ENCODE data around the gene SLC8A1.

Gene SLC8A1

GRCh38 chr2:40386177-40386576 is 65.7 kb downstream of the SLC8A1 start:
- no peak for DNase-seq (ENCODE audit: low read depth)

DNA sequence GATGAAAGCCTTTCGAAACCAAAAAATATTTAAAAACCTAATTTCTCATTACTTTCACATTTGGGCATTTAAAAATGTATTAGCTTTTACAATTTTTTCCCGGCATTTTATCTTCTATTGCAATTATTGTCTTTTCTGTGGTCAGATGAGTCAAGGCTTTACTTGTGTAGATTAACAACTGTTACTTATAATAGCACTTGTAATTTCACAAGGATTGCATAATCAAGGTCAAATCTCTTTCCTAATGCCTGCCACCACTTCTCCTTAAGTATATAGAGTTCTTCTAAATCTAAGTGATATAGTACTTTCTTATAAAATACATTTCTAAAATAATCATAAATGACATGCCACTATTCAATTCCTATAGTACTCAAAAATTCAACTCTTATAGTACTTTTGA is 67.2 kb downstream of the SLC8A1 start:
- no peak for DNase-seq (ENCODE audit: low read depth)

DNA sequence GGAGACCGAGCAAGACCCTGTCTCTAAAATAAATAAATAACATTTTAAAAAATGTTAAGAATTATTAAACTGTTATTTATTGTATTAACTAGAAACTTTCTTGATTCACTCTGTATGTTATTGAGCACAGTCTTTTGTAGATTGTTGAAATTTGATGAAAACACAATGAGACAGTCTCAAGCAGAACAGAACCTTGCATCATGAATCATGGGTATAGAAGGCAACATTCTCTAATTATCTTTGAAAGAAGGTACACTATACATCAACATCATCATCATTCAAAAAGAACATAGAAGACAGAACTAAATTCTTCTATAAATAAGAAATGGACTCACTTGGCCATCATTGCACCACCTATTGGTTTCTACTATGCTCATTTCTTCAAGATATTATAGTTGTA is 67.7 kb downstream of the SLC8A1 start:
- DNase-seq (ENCODE audit: low read depth): no peak

DNA sequence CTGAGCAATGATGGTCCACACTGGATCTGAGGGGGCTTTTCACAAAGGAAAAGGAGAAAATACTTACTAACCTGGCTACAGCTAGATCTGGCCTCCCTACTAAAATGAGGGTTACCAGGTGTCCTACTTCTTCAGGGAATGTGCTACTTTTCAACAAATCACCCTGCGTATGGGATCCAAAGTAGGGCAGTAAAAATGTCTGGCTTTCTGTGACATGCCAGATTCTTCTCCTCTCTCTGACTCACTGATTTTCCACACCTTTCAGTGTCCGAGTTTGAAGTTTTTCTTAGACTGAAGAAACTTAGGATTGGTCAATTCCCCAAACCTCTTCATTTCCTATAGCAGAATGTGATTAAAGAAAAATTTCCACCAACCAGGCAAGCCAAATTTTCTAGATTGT is 71.2 kb downstream of the SLC8A1 start:
- no peak for DNase-seq (ENCODE audit: low read depth)

DNA sequence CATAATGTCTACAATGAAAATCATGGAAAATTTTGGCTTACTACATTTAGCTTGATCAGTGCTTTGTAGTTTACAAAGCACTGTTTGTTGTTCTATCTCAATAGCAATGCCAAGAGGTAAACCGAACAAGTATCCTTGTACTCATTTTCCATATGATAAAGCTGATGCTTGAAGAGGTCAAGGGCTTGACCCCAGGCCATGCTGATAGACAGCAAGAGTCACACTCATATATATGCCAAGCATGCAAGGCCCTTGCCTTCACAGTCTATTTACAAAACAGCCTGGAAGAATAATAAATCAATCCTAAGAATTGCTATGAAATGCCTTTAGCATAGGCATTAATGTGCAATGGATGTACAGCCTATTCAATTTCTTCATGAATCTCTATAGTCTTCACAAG is 71.8 kb downstream of the SLC8A1 start:
- no peak for DNase-seq (ENCODE audit: low read depth)

DNA sequence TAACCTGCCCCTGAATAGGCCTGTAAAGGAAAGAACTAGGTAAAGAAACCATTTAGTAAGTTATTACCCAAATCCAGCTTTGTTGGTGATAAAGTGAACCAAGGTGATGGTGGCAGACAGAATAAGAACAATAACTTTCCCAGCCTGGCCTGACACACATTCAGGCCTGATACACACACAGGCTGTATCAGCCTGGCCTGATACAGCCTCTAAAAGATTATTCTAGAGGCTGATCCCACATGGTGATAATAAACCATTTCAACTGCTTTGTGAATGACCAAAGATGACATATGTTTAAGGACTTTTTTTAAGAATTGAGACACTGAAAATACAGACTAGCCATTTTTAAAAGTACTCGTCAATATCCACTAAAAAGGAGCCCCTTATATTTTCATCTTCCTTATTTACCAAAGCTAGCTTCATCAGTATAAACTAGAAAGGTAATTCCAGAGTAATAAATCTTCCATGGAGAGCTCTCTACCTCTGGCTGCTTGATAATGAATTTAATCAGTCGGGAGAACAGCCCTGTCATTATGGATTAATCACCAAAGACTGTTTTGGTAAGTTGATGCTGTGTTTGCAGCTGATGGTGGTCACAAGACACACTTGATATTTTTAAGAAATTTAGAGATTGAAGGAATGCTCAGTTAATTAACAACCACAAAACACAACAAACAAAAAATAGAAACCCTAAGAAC is 77.2 kb downstream of the SLC8A1 start:
- DNase-seq (ENCODE audit: low read depth): no peak

GRCh38 chr2:40373111-40373510 is 78.8 kb downstream of the SLC8A1 start:
- no peak for DNase-seq (ENCODE audit: low read depth)

DNA sequence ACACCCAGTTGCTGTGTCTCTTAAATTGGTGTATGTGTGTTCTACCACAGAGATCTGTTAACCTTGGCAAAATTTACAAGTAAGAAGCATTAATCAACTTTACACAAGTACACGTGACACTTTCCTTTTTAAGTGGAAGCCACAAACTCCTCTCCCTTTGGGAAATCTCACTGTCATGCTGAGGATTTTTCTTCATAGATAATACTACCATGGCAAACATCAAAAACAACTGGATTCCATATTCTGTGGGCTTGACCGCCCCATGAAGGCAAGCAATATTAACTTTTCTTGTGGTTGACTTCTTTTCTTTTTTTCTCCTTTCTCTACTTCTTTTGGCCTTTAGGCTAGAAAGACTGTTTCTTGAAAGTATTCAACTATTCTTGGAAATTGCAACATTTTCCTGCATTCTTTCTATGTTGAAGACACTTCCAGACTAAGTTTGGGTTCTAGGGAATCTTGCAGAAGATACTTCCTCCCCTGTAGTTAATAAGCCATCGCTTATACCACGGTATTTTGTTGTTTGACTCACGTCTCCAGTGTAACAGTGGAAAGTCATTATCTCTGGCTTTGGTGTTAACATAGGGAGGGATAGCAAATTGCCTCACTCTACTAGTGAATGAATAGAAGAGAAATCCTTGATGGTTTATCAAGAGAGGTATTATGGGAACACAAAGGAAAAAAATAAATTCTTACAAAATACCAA is 79.5 kb downstream of the SLC8A1 start:
- no peak for DNase-seq (ENCODE audit: low read depth)

GRCh38 chr2:40371525-40372282 is 80.2 kb downstream of the SLC8A1 start:
- no peak for DNase-seq (ENCODE audit: low read depth)

- no peak for DNase-seq (ENCODE audit: low read depth)
Observed at GRCh38 chr2:40370007-40370395, 81.9 kb downstream of the SLC8A1 start.

- DNase-seq (ENCODE audit: low read depth): no peak
Observed at GRCh38 chr2:40369267-40370006, 82.5 kb downstream of the SLC8A1 start.

DNA sequence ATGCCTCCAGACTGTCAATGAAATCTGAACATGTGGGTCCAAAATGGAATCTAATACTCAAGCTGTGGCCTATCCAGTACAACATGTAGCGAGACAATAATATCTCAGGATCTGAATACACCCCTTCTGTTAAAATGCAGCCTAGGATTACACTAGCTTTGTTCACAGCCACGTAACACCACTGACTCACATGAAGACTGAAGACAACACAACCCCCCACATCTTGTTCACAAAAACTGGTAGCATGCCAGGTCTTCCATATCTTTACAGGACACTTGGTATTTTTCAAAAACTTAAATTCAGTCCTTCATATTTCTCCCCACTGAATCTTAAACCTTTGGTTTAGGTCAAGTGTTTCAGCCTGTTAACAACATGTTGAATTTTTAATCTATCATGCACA is 84.2 kb downstream of the SLC8A1 start:
- no peak for DNase-seq (ENCODE audit: low read depth)

DNA sequence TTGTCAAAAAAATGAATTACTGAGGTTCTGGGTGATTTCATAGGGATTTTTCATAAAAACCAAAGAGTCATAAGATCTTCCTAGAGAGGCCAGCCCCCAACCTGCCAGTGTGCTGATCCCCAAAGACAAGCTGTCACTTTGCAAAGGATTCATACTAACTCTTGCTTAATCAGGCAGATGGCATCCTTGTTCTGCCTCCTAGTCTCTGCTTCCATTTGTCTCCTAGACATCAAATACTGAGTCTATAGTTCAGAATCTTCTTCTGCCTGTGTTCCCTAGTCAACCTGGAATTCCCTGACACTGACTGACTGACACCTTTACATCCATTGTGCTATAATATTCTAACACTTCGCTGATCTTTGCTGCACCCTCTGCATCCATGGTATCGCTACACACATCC is 84.9 kb downstream of the SLC8A1 start:
- DNase-seq (ENCODE audit: low read depth): no peak

- DNase-seq (ENCODE audit: low read depth): no peak
Observed at GRCh38 chr2:40364151-40364874, 87.6 kb downstream of the SLC8A1 start.

- DNase-seq (ENCODE audit: low read depth): no peak
Observed at GRCh38 chr2:40363631-40364030, 88.3 kb downstream of the SLC8A1 start.

DNA sequence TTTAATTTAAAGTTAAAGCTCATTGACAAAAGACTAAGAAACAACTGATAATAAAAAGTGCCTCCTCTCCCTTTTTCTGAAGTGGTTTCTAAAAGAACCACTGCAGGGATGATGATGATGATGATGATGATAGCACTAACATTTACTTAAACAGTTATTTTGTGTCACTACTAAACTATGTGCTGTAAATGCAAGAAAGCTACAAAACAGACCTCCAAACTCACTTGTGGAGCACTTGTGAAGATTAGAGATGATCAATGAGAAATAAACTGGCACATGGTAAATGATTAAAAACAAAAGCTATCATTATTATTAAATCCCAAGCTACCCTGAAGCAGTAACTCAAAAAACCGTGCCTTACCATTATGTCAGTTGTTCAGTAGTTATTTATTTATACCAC is 88.7 kb downstream of the SLC8A1 start:
- no peak for DNase-seq (ENCODE audit: low read depth)

DNA sequence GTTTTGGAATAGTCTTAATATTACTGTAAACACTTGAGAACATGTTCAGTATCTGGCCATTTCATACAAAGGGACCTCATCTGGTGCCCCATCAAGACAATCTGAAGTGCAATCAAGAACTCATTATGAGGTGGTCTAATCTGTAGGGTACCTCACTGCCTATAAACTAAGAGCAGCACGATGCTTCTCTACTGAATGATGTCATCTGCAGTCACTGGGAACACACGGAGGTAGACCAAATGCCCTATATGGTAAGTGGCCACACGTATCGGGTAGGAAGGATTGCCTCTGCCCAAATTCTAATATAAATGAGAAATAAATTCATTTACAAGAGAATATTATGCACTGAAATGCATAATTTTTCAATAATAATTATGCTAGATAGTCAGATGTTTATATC is 90.4 kb downstream of the SLC8A1 start:
- no peak for DNase-seq (ENCODE audit: low read depth)

DNA sequence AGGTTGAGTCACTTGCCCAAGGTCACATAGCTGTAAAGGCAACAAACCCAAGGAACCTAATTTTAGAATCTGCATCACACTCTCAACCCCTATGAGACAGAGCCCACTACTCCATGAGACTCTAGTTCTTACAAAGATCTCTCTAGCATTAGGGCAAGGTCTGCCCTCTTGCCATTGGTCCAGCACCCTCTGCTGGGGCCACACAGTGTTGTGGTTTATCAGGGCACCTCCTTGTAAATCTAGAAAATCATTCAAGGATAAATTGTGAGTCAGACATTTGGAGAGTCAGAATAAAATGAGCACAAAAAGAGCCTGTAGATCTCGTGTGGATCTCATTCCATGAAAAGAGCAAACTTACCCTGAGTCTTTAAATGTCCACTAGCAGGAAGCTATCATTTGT is 91.2 kb downstream of the SLC8A1 start:
- no peak for DNase-seq (ENCODE audit: low read depth)

DNA sequence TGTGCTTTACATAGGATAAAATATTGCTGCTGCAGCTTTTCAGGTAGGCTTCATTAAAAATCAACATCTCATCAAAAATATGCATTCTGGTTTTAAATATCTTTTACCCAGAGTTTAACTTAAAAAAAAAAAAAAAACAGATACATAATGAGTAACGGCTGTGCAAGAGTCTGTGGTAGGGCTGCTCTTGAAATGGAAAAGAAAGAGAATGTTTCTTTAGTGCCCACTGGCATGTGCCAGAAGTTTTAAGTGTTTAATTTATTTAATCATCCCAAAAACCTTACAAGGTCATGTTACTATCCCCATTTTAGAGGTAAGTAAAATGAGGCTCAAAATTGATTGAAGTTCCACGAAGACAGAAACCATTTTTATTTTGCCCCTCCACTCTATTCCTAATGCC is 92.1 kb downstream of the SLC8A1 start:
- no peak for DNase-seq (ENCODE audit: low read depth)

DNA sequence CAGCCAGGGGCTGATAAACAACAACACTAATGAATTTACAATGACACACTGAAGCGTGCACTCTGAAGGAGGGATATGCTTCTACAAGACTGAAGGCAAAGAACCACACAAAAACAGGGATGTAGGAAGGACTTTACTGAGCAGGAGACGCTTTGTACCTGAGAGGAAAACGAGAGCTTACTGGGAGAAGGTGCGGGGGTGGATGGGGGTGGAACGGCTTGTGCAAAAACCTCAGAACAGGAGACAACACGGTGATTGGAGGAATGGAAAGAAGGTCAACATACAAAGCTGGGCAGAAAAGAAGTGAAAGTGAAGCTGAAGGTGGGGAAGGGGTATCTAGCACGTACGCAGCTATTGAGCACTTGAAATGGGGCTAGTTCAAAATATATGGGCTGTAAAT is 93.1 kb downstream of the SLC8A1 start:
- DNase-seq (ENCODE audit: low read depth): no peak

GRCh38 chr2:40357667-40358066 is 94.2 kb downstream of the SLC8A1 start:
- DNase-seq (ENCODE audit: low read depth): no peak

- DNase-seq (ENCODE audit: low read depth): no peak
Observed at GRCh38 chr2:40355451-40355850, 96.4 kb downstream of the SLC8A1 start.
